ENCODE measurements around the gene PKLR. TPM values are rescaled to one million over a fixed set of nuclear protein-coding genes. Genes with fewer than 3 reads are reported as not detected.

PKLR gene
- total RNA-seq, 2 experiments from 2014 or later = not detected

DNA sequence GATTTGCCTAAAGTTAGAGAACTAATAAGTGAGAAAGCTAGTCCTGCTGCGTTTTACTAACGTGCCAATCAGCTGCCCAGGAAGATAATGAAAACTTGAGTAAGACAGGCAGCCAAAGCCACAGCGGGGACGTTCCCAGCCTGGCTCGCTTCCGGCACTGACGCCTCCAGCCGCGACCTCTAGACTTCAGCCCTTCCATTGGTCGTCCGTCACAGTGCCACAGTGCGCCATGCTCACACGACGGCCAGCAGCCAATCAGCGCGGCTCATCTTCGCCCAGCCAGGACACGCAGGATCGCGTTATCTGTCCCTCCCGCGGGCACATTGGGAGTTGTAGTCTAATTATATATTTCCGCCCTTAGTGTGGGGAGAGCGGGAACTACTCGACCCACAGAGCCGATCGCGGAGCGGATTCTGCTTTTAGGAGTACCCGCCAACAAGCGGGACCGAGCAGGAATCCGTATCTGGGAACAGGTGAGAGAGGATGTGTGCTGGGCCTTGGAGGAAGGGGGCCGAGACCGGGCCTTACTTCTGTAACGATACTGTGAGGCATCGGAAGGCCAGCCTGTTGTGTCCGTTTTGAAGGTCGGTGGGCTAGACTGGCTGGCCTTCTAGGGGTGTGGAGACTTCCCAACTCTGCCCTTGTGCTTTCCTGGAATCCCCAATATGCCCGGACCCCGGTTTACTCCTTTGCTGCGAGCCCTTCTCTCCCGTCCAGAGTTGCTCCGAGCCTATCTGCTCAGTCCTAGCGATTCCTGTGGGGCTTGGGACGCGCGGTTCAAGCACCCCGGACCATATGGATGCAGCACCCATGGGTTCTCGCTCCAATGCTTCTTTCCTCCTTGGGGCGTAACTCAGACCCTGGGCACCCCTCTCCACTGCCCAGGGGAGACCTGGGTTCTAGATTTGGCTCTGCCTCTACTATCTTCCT, 7.5 kb upstream of the PKLR start, which contains the start of gene FDPS:
FDPS (plus strand) TSS at position 374 of the 930 bp plus-strand sequence. CDS start 924 bp downstream, outside the sequence.
- DNase-seq (peak; percentile 99), ATAC-seq (peak; percentile 99)
- CTCF ChIA-PET = interaction anchor here (1.0 to 5.9 kb wide), 13 partner anchors 11 to 227 kb away, joined by 3 to 67 read pairs (median 7); partner anchors contain the start of genes CLK2, ENTREP3, RUSC1 and SCAMP3
- Mint-ChIP-seq H3K4me1 (peaks cover 42% of the 10 kb centered on the region), H3K36me3 (peaks cover 37% of the 10 kb centered on the region), H3K4me3 (peak within 1 kb of the TSS; percentile 97), H3K27ac (peak within 1 kb of the TSS; percentile 96), H3K27me3 (no peaks in the 10 kb centered on the region), H3K9me3 (ENCODE audit: low read depth) (no peaks in the 10 kb centered on the region)

DNA sequence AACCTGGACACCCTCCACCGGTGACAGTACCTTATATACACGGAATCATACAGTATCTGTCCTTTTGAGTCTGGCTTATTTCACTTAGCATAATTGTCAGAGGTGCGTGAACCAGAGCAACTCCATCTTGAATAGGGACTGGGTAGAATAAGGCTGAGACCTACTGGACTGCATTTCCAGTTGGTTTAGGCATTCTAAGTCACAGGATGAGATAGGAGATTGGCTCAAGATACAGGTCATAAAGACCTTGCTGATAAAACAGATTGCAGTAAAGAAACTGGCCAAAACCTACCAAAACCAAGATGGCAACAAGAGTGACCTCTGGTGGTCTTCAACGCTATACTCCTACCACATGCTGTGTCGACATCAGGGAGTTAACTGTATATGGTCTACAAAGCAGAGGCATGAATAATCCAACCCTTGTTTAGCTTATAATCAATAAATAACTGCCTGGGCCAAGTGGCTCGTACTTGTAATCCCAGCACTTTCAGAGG, 6.1 kb upstream of the PKLR start:
- H3K4me1 Mint-ChIP-seq = peaks cover 34% of the 10 kb centered on the region
- peak; percentile 52 for DNase-seq
- ATAC-seq = no peak
- no peaks in the 10 kb centered on the region for H3K9me3 Mint-ChIP-seq (ENCODE audit: low read depth)
- no peak overlapping the region for H3K4me3 Mint-ChIP-seq
- no peaks in the 10 kb centered on the region for H3K27me3 Mint-ChIP-seq
- peaks cover 26% of the 10 kb centered on the region for H3K36me3 Mint-ChIP-seq
- H3K27ac Mint-ChIP-seq = peak overlapping the region; percentile 96
- CTCF ChIA-PET = interaction anchor here (0.6 to 4.4 kb wide), 11 partner anchors 13 to 100 kb away, joined by 3 to 67 read pairs (median 4); partner anchors contain the start of genes CLK2, ENTREP3, RUSC1 and SCAMP3

DNA sequence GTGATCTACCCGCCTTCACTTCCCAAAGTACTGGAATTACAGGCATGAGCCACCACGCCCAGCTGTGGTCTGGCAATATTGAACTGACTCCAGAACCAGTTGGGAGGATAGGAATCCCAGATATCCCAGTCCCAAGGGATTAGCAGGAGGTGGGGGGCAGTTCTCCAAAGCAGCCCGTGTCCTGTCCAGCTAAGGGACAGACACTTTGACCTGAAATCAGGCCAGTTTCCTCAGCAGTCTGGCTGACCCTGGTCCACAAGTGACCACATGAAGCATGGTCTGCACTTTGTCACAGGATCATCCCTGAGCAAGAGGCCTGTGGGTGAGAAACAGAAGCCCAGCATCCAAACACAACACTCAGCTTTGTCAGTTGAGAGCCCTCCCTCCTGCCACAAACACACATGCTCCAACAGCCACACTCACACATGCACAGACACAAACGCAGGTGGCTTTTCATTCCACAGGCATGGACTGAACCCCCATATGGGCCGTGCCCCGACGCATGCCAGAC, 4.7 kb upstream of the PKLR start:
- H3K4me1 Mint-ChIP-seq = peaks cover 23% of the 10 kb centered on the region
- CTCF ChIA-PET = interaction anchor here (3.7 to 4.4 kb wide), 3 partner anchors 14 to 55 kb away, joined by 20 to 67 read pairs (median 56); partner anchors contain the start of gene RUSC1
- DNase-seq (no peak), ATAC-seq (no peak)
- no peaks in the 10 kb centered on the region for H3K27me3 Mint-ChIP-seq
- H3K4me3 Mint-ChIP-seq = no peak overlapping the region
- no peak overlapping the region for H3K27ac Mint-ChIP-seq
- H3K36me3 Mint-ChIP-seq = peaks cover 15% of the 10 kb centered on the region
- no peaks in the 10 kb centered on the region for H3K9me3 Mint-ChIP-seq (ENCODE audit: low read depth)

DNA sequence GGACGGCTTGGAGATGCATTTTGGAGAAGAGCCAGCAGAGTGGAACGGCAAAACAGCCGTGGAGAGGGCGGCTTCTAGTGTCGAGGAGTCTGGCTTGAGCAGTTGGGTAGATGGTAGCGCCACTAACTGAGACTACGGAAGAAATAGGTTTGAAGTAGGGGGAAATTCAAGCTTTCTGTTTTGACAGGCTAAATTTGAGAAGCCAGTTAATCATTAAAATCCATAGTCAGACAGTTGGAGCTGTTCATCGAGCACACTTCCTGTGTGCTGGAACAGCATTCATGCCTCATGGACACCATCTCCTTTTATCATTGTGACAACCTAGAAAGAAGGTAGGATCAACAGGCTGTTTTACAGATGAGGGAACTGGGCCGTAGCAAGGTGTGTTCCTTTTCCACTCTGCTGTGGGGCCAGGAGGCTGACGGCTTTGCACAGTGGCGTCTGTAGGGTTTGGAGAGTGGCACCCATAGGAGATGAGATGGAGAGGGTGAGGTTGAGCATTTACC, 3.4 kb upstream of the PKLR start:
- no peak for DNase-seq
- no peak overlapping the region for H3K27ac Mint-ChIP-seq
- H3K4me1 Mint-ChIP-seq = peaks cover 12% of the 10 kb centered on the region
- H3K4me3 Mint-ChIP-seq = no peak overlapping the region
- no peaks in the 10 kb centered on the region for H3K27me3 Mint-ChIP-seq
- CTCF ChIA-PET = interaction anchor here (4.2 to 4.4 kb wide), 2 partner anchors 16 to 54 kb away, joined by 56 to 67 read pairs; partner anchors contain the start of gene RUSC1
- H3K9me3 Mint-ChIP-seq (ENCODE audit: low read depth) = no peaks in the 10 kb centered on the region
- ATAC-seq = no peak
- peaks cover 4% of the 10 kb centered on the region for H3K36me3 Mint-ChIP-seq

DNA sequence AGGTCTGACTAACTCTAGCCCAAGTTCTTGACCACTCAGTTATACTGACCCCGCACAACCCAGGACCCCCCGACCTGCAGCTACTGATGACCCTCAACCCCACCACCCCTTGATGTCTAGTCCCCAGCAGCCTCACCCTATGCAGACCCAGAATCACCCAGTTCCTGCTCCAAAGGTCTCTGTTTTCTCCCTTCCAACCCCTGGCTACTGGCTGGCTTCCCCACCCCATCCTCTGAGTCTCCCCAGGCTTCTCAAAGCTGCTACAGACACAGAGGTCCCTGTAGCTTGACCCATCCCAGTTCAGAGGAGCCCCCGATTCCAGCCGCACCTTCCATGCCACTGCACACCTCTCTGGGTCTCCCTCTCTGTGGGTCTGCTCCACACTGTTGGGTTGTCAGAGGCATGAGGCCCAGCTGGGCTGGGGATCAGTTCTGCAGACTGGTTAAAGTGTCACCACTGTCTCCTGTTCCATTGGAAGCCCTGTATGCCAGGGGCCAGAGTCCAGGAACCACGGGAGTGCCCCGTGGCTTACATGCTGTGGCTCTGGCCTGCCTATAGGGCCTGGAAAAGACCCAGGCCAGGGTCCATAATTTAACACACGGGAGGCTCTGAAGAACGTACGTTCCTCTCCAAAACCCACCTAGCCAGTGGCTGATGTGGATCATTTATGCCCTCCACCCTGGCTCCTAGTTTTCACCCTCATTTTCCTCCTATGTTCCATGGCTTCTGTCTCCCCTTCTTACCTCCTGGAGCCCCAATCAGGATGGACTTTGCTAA, 497 bp downstream of the PKLR start:
- DNase-seq (no peak), ATAC-seq (no peak)
- Mint-ChIP-seq H3K9me3 (ENCODE audit: low read depth) (no peaks in the 10 kb centered on the region), H3K4me1 (peaks cover under 1% of the 10 kb centered on the region), H3K27ac (no peak overlapping the region), H3K4me3 (no peak overlapping the region), H3K36me3 (no peaks in the 10 kb centered on the region), H3K27me3 (peaks cover 19% of the 10 kb centered on the region)
- CTCF ChIA-PET = no interaction called here

DNA sequence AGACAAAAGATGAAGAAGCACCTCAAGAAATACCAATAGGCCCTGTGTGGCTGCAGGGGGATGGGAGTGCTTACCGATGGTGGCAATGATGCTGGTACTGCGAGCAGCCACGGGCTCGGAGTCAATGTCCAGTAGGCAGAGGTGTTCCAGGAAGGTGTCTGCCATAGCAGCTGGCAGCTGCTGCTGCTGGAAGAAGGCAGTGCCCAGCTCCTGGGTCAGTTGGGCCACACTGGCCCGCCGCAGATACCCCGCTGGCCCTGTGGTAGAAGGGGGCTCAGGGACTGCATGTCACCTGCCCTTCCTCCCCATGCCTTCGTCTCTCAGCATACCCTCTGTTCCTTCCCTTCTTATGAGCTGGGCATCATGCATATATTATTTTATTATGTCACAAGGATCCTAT, 1.2 kb downstream of the PKLR start:
- Mint-ChIP-seq H3K27me3 (peaks cover 23% of the 10 kb centered on the region), H3K36me3 (no peaks in the 10 kb centered on the region), H3K4me1 (peaks cover 3% of the 10 kb centered on the region), H3K4me3 (no peak overlapping the region), H3K9me3 (ENCODE audit: low read depth) (no peaks in the 10 kb centered on the region), H3K27ac (no peak overlapping the region)
- DNase-seq (no peak), ATAC-seq (no peak)
- CTCF ChIA-PET = no interaction called here

DNA sequence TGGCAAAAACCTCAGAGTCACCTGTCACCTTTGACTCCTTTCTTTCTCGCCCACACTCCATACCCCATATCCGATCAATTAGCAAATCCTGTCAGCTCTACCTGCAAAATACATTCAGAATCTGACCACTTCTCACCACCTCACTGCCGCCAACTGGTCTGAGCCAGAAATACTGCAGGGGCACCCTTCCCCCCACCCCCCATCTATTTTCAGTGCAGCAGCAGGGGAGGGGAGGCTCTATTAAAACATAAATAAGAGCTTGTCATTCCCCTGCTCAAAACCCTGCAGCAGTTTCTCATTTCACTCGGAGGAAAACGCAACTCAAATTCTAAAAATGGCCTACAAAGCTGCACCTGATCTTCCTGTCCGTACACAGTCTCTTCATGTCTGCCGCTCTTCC, 3.9 kb downstream of the PKLR start:
- ATAC-seq (no peak), DNase-seq (no peak)
- H3K27me3 Mint-ChIP-seq = peaks cover 43% of the 10 kb centered on the region
- H3K4me1 Mint-ChIP-seq = peaks cover 7% of the 10 kb centered on the region
- no peak overlapping the region for H3K4me3 Mint-ChIP-seq
- H3K9me3 Mint-ChIP-seq (ENCODE audit: low read depth) = no peaks in the 10 kb centered on the region
- H3K36me3 Mint-ChIP-seq = no peaks in the 10 kb centered on the region
- H3K27ac Mint-ChIP-seq = no peak overlapping the region
- CTCF ChIA-PET = interaction anchor here (1.4 to 1.7 kb wide), 2 partner anchors 26 to 46 kb away, joined by 3 to 7 read pairs; no protein-coding TSS in a partner anchor

DNA sequence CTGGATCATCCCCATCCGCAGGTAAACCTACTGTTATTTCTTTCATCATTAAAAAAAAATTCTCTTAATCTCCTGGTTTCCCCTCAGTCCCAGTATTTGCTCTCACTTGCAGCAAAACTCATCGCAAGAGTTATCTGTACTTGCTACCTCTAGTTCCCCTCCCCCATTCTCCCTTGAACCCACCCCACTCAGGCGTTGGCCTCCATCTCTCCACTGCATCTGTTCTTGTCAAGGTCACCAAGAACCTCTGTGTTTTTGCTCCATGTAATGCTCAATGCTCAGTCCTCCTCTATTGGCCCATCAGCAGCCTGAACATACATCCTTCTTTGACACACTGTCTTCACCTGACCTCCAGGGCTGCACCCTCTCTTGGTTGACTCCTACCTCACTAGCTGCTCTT, 4.6 kb downstream of the PKLR start:
- H3K27me3 Mint-ChIP-seq = peaks cover 43% of the 10 kb centered on the region
- ATAC-seq = no peak
- CTCF ChIA-PET = interaction anchor here (1.7 kb wide), 1 partner anchor 46 kb away, joined by 7 read pairs; no protein-coding TSS in a partner anchor

DNA sequence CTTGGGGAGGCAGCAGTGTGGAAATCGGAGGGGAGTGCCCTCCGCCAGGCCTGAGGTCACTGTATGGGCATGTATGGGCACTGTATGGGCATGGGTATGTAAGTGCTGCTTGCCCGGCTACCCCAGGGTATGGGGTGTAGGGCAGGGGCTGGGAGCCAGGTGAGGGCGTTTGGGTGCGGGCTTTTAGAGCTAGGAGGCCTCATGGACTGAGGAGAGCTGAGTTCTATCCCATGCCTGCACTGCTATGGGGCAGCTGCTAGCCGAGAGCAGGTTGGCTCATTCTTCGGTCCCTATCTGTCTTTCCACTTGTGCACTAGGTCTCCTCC, 5.3 kb downstream of the PKLR start:
- no peak for DNase-seq
- Mint-ChIP-seq H3K4me1 (peaks cover 7% of the 10 kb centered on the region), H3K36me3 (no peaks in the 10 kb centered on the region), H3K4me3 (no peak overlapping the region), H3K9me3 (ENCODE audit: low read depth) (no peaks in the 10 kb centered on the region), H3K27me3 (peaks cover 46% of the 10 kb centered on the region), H3K27ac (no peak overlapping the region)
- ATAC-seq = no peak
- CTCF ChIA-PET = interaction anchor here (0.8 kb wide), 1 partner anchor 27 kb away, joined by 3 read pairs; no protein-coding TSS in a partner anchor

More for the DNA sequence above, 4.6 kb downstream of the PKLR start:
- Mint-ChIP-seq H3K4me3 (no peak overlapping the region), H3K36me3 (no peaks in the 10 kb centered on the region), H3K4me1 (peaks cover 7% of the 10 kb centered on the region), H3K27ac (no peak overlapping the region), H3K9me3 (ENCODE audit: low read depth) (no peaks in the 10 kb centered on the region)
- no peak for DNase-seq

DNA sequence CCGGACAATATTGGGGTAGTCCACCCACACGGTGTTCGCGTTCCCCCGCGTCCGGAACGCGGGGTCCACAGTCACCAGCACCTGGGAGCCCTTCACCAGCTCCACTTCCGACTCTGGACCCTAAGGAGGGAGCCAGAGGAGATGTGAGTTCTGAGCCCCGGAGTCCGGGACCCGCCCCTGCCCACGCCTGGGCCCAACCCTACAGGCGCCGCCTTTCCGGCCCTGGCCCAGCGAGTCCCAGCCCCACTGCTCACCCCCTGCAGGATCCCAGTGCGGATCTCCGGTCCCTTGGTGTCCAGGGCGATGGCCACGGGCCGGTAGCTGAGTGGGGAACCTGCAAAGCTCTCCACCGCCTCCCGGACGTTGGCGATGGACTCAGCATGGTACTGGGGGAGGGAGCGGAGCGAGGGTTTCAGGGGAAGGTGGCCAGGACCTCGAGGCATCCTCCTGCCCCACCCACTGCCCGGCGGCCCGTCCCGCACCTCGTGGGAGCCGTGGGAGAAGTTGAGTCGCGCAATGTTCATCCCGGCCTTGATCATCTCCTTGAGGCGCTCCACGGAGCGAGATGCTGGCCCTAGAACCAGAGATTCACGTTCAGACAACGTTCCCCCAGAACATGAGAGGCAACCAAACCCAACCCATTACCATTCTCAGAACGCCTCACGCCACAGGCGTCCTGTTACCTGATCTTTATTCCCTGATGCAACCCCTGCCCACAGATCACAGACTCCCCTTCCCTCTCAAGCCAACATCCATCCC, 5.9 kb downstream of the PKLR start:
- Mint-ChIP-seq H3K36me3 (no peaks in the 10 kb centered on the region), H3K27ac (no peak overlapping the region), H3K9me3 (ENCODE audit: low read depth) (no peaks in the 10 kb centered on the region), H3K27me3 (peaks cover 46% of the 10 kb centered on the region), H3K4me1 (peaks cover 7% of the 10 kb centered on the region), H3K4me3 (no peak overlapping the region)
- DNase-seq (no peak), ATAC-seq (no peak)
- CTCF ChIA-PET = interaction anchor here (0.8 kb wide), 1 partner anchor 28 kb away, joined by 3 read pairs; no protein-coding TSS in a partner anchor

DNA sequence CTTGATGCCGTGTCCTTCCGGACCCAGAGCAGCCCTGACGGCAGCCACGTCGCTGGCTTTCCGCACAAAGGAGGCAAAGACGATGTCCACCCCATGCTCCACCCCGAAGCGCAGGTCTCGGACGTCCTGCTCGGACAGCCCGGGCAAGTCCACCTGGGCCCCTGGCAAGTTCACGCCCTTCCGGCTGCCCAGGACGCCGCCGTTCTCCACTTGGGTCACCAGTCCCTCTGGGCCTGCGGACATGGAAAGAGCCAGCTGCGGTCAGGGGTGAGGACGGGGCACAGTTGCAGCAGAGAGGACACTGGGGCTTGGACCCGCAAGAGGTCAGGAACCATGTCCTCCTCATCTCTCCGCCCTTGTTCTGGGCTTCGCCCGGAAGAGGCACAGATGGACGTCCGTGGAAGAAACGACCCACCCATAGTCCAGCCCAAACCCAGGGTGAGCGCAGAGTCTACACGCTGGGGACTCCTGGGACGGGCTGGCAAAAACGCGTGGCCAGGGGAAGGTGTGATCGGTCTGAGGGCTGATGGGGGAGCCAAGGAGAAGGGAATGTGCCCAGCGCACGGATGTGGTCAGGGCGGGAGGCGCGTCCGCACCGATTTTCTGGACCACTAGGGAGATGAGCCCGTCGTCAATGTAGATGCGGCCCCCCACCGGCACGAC, 6.6 kb downstream of the PKLR start:
- no peaks in the 10 kb centered on the region for H3K36me3 Mint-ChIP-seq
- peaks cover 46% of the 10 kb centered on the region for H3K27me3 Mint-ChIP-seq
- no peak for ATAC-seq
- no peak overlapping the region for H3K27ac Mint-ChIP-seq
- H3K4me3 Mint-ChIP-seq = peak overlapping the region; percentile 25
- DNase-seq = no peak
- H3K4me1 Mint-ChIP-seq = peaks cover 7% of the 10 kb centered on the region
- CTCF ChIA-PET = no interaction called here
- H3K9me3 Mint-ChIP-seq (ENCODE audit: low read depth) = no peaks in the 10 kb centered on the region
